ENCODE results near the gene FRMD7. TPM values are rescaled to one million over a fixed set of nuclear protein-coding genes. Genes with fewer than 3 reads are reported as not detected.

The FRMD7 gene
- total RNA-seq, 1 experiment from 2014 or later: not detected

GRCh38 chrX:132169554-132169953, 41.7 kb upstream of the FRMD7 start:
- ChIA-PET POLR2A (no interaction called here), CTCF (interaction anchor here (0.8 kb wide), 1 partner anchor 50 kb away, joined by 3 read pairs; the partner anchor contains the start of gene RAP2C)
- no peak overlapping the region for H3K4me3 Mint-ChIP-seq
- DNase-seq (ENCODE audit: low spot score) (no peak), ATAC-seq (no peak)
- no peaks in the 10 kb centered on the region; the same call in 1 of the 2 replicates for H3K27me3 Mint-ChIP-seq (ENCODE audit: low read depth)
- no peak overlapping the region for H3K27ac Mint-ChIP-seq
- H3K9me3 Mint-ChIP-seq: peaks cover 9% of the 10 kb centered on the region
- peaks cover 3% of the 10 kb centered on the region for H3K4me1 Mint-ChIP-seq
- H3K36me3 Mint-ChIP-seq: peaks cover 11% of the 10 kb centered on the region; the same call in 1 of the 2 replicates
- TF ChIP-seq ZNF416 (CRISPR knock-in tag; IDR thresholded peaks at IDR 0.05) (no peak), JUN (CRISPR knock-in tag; IDR thresholded peaks at IDR 0.05) (no peak), ARID4B (CRISPR knock-in tag; IDR thresholded peaks at IDR 0.05; ENCODE audit: borderline replicate concordance) (no peak), NR3C1 (CRISPR knock-in tag; conservative IDR thresholded peaks at IDR 0.05; ENCODE audit: low read depth) (no peak), MYBL2 (CRISPR knock-in tag; IDR thresholded peaks at IDR 0.05) (no peak), MLX (CRISPR knock-in tag; IDR thresholded peaks at IDR 0.05) (no peak), ZNF512 (CRISPR knock-in tag; IDR thresholded peaks at IDR 0.05; ENCODE audit: borderline replicate concordance) (no peak), ZNF532 (CRISPR knock-in tag; IDR thresholded peaks at IDR 0.05; ENCODE audit: borderline replicate concordance) (no peak), RORB (CRISPR knock-in tag; IDR thresholded peaks at IDR 0.05) (no peak), ZSCAN18 (CRISPR knock-in tag; IDR thresholded peaks at IDR 0.05) (no peak), CREB1 (CRISPR knock-in tag; IDR thresholded peaks at IDR 0.05) (no peak), HMGXB4 (CRISPR knock-in tag; IDR thresholded peaks at IDR 0.05) (no peak), USF2 (CRISPR knock-in tag; IDR thresholded peaks at IDR 0.05) (no peak), ZNF671 (CRISPR knock-in tag; IDR thresholded peaks at IDR 0.05) (no peak), SOX15 (CRISPR knock-in tag; IDR thresholded peaks at IDR 0.05) (no peak), ZNF396 (CRISPR knock-in tag; IDR thresholded peaks at IDR 0.05; ENCODE audit: borderline replicate concordance) (no peak), ATF1 (CRISPR knock-in tag; IDR thresholded peaks at IDR 0.05) (no peak), ZNF121 (CRISPR knock-in tag; IDR thresholded peaks at IDR 0.05) (no peak)

All from WTC11 (cell line).